ENCODE data around the gene MGAT5. TPM values are rescaled to one million over a fixed set of nuclear protein-coding genes. Genes with fewer than 3 reads are reported as not detected.

The MGAT5 gene
- total RNA-seq, 1 donor from 2014 or later: 25.8 TPM

DNA sequence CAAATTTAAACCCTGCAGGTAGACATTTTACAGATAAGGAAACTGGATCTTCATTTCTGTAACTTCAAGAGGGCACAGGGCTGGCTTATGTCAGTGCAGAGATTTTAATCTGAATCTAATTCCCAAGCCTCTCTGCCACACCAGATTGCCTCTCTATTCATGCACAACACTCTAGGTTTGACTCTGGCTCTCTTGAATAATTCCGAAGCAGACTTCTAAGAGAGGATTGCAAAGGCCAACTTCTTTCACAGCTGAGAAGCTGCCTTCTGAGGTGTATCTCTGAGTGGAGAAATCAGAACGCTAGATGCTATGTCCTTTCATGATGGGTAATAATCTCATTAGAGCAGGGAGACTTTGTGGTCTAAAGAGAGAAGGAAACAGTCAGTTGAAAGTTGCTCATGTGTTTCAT is 20.1 kb upstream of the MGAT5 start:
- H3K27ac Mint-ChIP-seq: peak overlapping the region; percentile 64
- no peak for DNase-seq (ENCODE audit: low spot score)
- H3K27me3 Mint-ChIP-seq (ENCODE audit: insufficient read depth): peaks cover 2% of the 10 kb centered on the region
- H3K36me3 Mint-ChIP-seq (ENCODE audit: low read depth): peaks cover 11% of the 10 kb centered on the region
- intact Hi-C loops (cut with micrococcal nuclease): loop anchor here (1.0 to 2.0 kb wide), 9 partner anchors 12 to 450 kb away; no protein-coding TSS in a partner anchor
- peaks cover 70% of the 10 kb centered on the region for H3K4me1 Mint-ChIP-seq (ENCODE audit: low read depth)
- peak overlapping the region; percentile 53 for H3K4me3 Mint-ChIP-seq
- H3K9me3 Mint-ChIP-seq: peaks cover 10% of the 10 kb centered on the region

DNA sequence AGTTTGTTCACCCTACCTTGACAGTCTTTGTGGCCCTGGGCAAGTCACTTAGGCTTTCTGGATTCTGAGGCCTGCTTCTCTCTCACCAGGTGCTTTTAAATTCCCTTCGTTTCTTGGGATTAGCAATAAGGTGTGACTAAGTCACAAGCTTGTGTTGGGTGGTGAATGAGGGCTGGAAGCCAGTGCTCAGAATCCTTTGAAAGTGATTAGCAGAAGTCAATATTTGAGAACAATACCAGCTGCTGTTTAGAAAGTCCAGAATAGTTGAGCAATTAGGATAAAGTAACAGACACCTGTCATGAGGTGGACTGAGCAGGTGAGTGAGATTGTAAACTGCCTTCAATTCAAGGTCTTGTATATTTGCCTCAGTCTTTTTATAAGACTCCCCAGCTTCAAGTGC is 19.3 kb upstream of the MGAT5 start:
- intact Hi-C loops (cut with micrococcal nuclease): no loop called here
- no peak for DNase-seq (ENCODE audit: low spot score)
- Mint-ChIP-seq H3K27me3 (ENCODE audit: insufficient read depth) (peaks cover 2% of the 10 kb centered on the region), H3K27ac (no peak overlapping the region), H3K4me3 (no peak overlapping the region), H3K9me3 (peaks cover 4% of the 10 kb centered on the region), H3K4me1 (ENCODE audit: low read depth) (peaks cover 72% of the 10 kb centered on the region), H3K36me3 (ENCODE audit: low read depth) (peaks cover 7% of the 10 kb centered on the region)

DNA sequence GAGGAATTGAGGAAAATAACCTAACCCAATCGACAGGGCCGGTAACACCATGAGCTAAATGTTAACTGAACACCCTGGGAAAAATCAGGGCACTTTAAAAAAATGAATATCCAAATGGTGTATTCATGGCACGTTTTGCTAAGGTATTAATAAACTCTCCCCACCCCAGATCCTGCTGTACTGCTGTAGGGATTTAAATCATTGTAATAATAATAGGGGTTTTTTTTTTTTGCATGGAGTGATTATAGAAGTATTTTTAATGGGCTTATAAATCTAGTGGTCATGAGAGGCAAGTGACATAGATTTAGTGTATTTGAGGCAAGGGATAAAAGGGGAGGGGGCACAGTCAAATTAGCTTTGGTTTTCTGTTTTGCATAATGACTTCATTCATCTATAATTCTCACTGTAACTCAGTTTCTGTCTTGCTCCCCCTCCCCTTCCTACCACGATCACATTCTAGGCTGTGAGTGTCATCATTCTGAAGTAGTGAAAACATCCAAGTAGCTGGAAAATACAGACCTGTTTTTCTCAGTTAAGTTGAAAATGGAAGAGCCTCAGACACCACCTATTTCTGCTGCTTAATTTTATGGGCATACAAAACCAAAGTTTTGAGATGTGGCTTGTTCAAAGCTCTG is 18.2 kb upstream of the MGAT5 start:
- Mint-ChIP-seq H3K4me3 (no peak overlapping the region), H3K36me3 (ENCODE audit: low read depth) (peaks cover 4% of the 10 kb centered on the region), H3K9me3 (no peaks in the 10 kb centered on the region), H3K4me1 (ENCODE audit: low read depth) (peaks cover 68% of the 10 kb centered on the region), H3K27ac (no peak overlapping the region), H3K27me3 (ENCODE audit: insufficient read depth) (peaks cover 2% of the 10 kb centered on the region)
- DNase-seq (ENCODE audit: low spot score): no peak
- intact Hi-C loops (cut with micrococcal nuclease): no loop called here

DNA sequence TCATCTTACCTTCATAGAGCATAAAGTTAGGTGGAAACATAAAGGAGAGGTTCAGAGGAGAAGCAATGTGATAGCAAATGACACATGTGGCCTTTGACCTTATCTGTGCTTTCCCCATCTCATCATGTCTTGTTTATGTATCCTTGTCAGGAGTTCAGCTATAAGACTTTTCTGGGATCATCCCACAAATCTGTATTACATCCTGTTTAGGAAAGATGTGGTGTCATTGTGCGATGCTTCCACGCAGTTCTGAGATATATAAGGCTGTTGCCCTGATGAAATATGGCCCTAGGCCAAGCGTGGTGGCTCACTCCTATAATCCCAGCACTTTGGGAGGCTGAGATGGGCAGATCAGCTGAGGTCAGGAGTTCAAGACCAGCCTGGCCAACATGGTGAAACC is 15.5 kb upstream of the MGAT5 start:
- H3K27me3 Mint-ChIP-seq (ENCODE audit: insufficient read depth): peaks cover 7% of the 10 kb centered on the region
- no peak overlapping the region for H3K4me3 Mint-ChIP-seq
- no peak for DNase-seq (ENCODE audit: low spot score)
- intact Hi-C loops (cut with micrococcal nuclease): no loop called here
- H3K36me3 Mint-ChIP-seq (ENCODE audit: low read depth): no peaks in the 10 kb centered on the region
- no peak overlapping the region for H3K27ac Mint-ChIP-seq
- H3K9me3 Mint-ChIP-seq: no peaks in the 10 kb centered on the region
- peaks cover 47% of the 10 kb centered on the region for H3K4me1 Mint-ChIP-seq (ENCODE audit: low read depth)

- H3K4me1 Mint-ChIP-seq (ENCODE audit: low read depth): peaks cover 33% of the 10 kb centered on the region
- H3K27ac Mint-ChIP-seq: no peak overlapping the region
- no peak for DNase-seq (ENCODE audit: low spot score)
- intact Hi-C loops (cut with micrococcal nuclease): no loop called here
- H3K27me3 Mint-ChIP-seq (ENCODE audit: insufficient read depth): peaks cover 9% of the 10 kb centered on the region
- H3K9me3 Mint-ChIP-seq: no peaks in the 10 kb centered on the region
- H3K4me3 Mint-ChIP-seq: no peak overlapping the region
- no peaks in the 10 kb centered on the region for H3K36me3 Mint-ChIP-seq (ENCODE audit: low read depth)
Measured at GRCh38 chr2:134240061-134240460, 13.8 kb upstream of the MGAT5 start.

DNA sequence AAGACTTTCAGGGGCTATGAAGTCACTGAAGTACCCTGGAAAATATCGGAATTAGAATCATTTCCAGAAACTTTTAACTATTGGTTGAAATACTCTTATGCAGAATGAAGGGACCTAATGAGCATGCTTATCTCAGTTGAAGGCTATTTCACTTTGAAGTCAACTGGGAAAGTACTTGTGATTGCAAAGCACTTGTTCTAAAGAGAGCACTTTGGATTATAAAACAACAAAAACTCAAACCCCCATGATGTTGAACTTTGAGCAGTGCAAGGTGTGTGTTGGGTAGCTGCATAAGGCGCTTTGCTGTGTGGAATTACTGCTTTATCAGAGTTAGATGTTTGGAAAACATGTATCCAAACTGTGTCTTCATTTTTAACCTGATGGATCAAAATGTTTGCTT is 12.0 kb upstream of the MGAT5 start:
- Mint-ChIP-seq H3K36me3 (ENCODE audit: low read depth) (no peaks in the 10 kb centered on the region), H3K27me3 (ENCODE audit: insufficient read depth) (peaks cover 7% of the 10 kb centered on the region), H3K4me1 (ENCODE audit: low read depth) (peaks cover 31% of the 10 kb centered on the region), H3K9me3 (no peaks in the 10 kb centered on the region), H3K4me3 (no peak overlapping the region), H3K27ac (no peak overlapping the region)
- no peak for DNase-seq (ENCODE audit: low spot score)
- intact Hi-C loops (cut with micrococcal nuclease): no loop called here

DNA sequence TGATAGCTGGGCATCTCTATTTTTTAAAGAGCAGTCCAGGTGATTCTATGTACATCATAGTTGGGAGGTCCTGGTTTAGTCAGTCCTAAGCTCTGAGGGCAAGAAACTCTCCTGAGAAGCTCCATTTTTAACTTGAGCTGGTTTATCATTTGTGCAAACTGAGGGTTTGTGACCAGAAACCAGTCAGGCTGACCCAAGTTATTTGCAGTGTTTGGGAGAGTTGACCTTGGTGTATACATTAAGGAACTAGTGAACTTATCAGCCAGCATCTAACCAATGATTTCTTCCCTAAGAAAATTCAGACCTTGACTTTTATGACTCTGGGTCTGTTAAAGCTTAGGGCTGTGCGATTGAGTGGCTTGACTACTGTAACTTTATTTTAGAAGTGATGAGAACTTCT is 10.6 kb upstream of the MGAT5 start:
- intact Hi-C loops (cut with micrococcal nuclease): no loop called here
- Mint-ChIP-seq H3K4me1 (ENCODE audit: low read depth) (peaks cover 40% of the 10 kb centered on the region), H3K4me3 (no peak overlapping the region), H3K27ac (no peak overlapping the region), H3K27me3 (ENCODE audit: insufficient read depth) (peaks cover 9% of the 10 kb centered on the region), H3K9me3 (no peaks in the 10 kb centered on the region), H3K36me3 (ENCODE audit: low read depth) (no peaks in the 10 kb centered on the region)
- no peak for DNase-seq (ENCODE audit: low spot score)

DNA sequence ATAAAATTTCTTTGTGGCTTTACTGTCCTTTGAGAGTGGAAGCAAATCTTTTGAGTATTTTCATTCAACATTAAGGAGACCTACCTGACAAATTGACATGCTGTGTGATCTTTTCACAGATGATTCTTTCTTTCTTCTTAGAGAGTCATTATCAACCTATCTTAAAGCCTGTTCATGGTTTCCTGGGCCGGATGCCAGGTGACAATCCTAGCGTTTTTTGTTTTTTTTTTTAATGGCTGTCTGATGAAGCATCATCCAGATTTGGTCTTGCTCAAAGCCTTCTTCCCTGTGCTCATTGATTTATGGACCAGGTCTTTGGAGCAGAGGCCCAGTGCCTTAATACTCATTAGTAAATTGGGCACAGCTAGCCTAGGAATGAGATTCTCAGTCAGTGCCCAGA is 9.8 kb upstream of the MGAT5 start:
- intact Hi-C loops (cut with micrococcal nuclease): no loop called here
- H3K27me3 Mint-ChIP-seq (ENCODE audit: insufficient read depth): peaks cover 10% of the 10 kb centered on the region
- no peak for DNase-seq (ENCODE audit: low spot score)
- no peak overlapping the region for H3K27ac Mint-ChIP-seq
- peaks cover 42% of the 10 kb centered on the region for H3K4me1 Mint-ChIP-seq (ENCODE audit: low read depth)
- H3K36me3 Mint-ChIP-seq (ENCODE audit: low read depth): no peaks in the 10 kb centered on the region
- no peaks in the 10 kb centered on the region for H3K9me3 Mint-ChIP-seq
- H3K4me3 Mint-ChIP-seq: no peak overlapping the region

DNA sequence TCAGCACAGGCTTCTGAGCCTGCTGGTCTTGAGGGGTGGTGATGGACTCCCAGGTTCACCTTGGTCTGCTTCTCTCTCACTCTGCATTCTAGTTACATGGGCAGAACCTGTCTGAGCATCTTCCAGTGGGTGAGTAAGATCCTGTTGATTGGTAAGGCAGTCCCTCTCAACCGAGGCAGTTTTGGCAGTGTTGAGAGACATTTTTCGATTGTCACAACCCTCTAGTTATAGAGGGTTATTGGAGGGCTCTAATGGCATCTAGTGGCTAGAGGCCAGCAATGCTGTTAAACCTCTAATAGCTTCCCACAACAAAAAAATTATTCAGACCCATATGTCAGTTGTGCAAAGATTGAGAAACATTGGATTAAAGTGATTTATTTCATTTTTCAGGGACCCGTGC is 9.3 kb upstream of the MGAT5 start:
- H3K36me3 Mint-ChIP-seq (ENCODE audit: low read depth): no peaks in the 10 kb centered on the region
- no peak overlapping the region for H3K27ac Mint-ChIP-seq
- H3K9me3 Mint-ChIP-seq: no peaks in the 10 kb centered on the region
- peaks cover 10% of the 10 kb centered on the region for H3K27me3 Mint-ChIP-seq (ENCODE audit: insufficient read depth)
- DNase-seq (ENCODE audit: low spot score): no peak
- H3K4me1 Mint-ChIP-seq (ENCODE audit: low read depth): peaks cover 44% of the 10 kb centered on the region
- intact Hi-C loops (cut with micrococcal nuclease): no loop called here
- H3K4me3 Mint-ChIP-seq: no peak overlapping the region

DNA sequence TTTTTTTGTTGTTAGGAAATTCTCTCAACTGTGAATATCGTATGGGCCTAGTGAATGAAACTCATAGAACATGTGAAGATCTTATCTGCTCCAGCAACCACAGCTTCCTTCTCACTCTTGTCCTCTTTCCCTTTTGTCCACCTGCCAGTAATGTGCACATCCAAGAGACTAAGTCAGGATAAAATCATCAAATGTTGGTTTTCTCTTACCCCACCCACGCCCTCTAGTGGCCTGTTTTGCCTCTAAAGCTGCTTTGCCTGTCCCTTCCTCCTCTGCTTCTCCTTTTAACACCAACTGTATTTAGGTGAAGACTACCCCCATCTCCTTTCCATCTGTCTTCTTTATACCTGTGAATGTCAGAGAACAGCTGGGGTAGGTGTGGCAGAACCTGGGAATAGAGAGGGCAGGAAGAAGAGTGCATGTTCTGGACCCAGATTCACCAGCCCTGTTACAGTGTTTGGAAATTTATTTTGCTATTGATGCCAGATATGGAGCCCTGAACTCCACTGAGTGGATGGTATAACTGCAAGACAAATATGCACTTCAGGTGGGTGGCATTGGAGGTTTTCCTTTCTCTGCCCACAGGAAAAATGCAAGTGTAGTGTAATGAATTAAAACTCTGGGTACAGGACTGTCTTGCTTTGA is 8.4 kb upstream of the MGAT5 start:
- Mint-ChIP-seq H3K4me3 (no peak overlapping the region), H3K27me3 (ENCODE audit: insufficient read depth) (peaks cover 12% of the 10 kb centered on the region), H3K27ac (no peak overlapping the region), H3K4me1 (ENCODE audit: low read depth) (peaks cover 51% of the 10 kb centered on the region), H3K9me3 (no peaks in the 10 kb centered on the region), H3K36me3 (ENCODE audit: low read depth) (no peaks in the 10 kb centered on the region)
- intact Hi-C loops (cut with micrococcal nuclease): loop anchor here (1.0 to 5.0 kb wide), 4 partner anchors 12 to 358 kb away; no protein-coding TSS in a partner anchor
- peak; percentile 54 for DNase-seq (ENCODE audit: low spot score)

DNA sequence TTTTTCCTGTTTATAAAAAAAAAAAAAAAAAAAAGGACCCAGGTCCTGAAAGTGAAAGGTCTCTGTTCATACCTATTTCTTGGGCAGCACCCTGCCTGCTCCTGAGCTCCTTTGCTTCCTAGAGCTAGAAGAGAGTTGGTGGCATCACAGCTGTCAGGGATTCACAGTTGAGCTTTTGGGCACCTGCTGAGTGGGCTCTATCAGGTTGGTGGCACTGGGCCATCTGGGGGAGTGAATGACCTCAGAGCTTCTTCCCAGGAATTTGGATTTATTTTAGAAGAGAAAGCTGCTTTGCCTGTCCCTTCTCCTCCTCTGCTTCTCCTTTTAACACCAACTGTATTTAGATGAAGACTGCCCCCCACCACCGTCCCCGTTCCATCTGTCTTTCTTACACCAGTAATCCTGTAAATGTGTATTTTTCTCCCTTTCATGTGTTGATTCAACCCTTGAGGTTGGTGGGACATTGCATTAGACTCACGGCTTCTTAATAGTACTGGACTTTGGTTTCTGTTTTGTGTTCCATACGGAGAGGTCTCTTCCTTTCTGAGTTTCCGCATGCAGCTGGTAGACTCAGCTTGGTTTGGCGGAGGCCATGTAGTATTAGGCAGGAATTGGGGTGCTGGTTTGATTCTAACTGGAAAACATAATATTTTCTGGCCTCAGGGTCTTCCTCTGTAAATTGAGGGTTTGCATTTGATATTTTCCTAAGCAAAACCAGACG is 7.6 kb upstream of the MGAT5 start:
- H3K4me3 Mint-ChIP-seq: peak overlapping the region; percentile 20

GRCh38 chr2:134247679-134248078 is 6.2 kb upstream of the MGAT5 start:
- no peak overlapping the region for H3K27ac Mint-ChIP-seq
- intact Hi-C loops (cut with micrococcal nuclease): loop anchor here (5.0 kb wide), 1 partner anchor 360 kb away; no protein-coding TSS in a partner anchor
- no peaks in the 10 kb centered on the region for H3K36me3 Mint-ChIP-seq (ENCODE audit: low read depth)
- no peak overlapping the region for H3K4me3 Mint-ChIP-seq
- H3K27me3 Mint-ChIP-seq (ENCODE audit: insufficient read depth): peaks cover 12% of the 10 kb centered on the region
- DNase-seq (ENCODE audit: low spot score): no peak
- H3K9me3 Mint-ChIP-seq: no peaks in the 10 kb centered on the region
- peaks cover 66% of the 10 kb centered on the region for H3K4me1 Mint-ChIP-seq (ENCODE audit: low read depth)

More for the DNA sequence above, 7.6 kb upstream of the MGAT5 start:
- Mint-ChIP-seq H3K4me1 (ENCODE audit: low read depth) (peaks cover 60% of the 10 kb centered on the region), H3K27me3 (ENCODE audit: insufficient read depth) (peaks cover 13% of the 10 kb centered on the region), H3K36me3 (ENCODE audit: low read depth) (no peaks in the 10 kb centered on the region), H3K9me3 (no peaks in the 10 kb centered on the region), H3K27ac (no peak overlapping the region)
- intact Hi-C loops (cut with micrococcal nuclease): loop anchor here (5.0 kb wide), 1 partner anchor 359 kb away; no protein-coding TSS in a partner anchor
- no peak for DNase-seq (ENCODE audit: low spot score)

DNA sequence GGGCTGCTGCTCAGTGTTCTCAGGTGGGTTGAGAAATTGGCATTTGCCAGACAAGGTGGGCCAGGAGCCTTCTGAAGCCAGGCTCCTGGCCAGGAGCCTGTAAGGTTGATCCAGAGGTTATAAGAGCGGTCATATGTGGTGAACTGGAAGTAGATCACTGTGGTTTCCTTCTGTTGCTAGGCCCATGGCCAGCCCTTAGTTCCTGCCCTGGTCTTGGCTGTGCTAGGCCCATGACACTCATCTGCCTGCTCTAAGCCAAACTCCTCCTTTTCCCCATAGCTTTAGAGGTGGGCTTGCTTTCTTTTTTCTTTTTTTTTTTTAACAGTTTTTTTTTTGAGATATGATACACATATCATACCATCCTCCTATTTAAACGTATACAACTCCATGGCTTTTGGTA is 5.0 kb upstream of the MGAT5 start:
- no peak for DNase-seq (ENCODE audit: low spot score)
- Mint-ChIP-seq H3K27ac (no peak overlapping the region), H3K27me3 (ENCODE audit: insufficient read depth) (peaks cover 13% of the 10 kb centered on the region), H3K4me3 (no peak overlapping the region), H3K4me1 (ENCODE audit: low read depth) (peaks cover 78% of the 10 kb centered on the region), H3K36me3 (ENCODE audit: low read depth) (peaks cover 3% of the 10 kb centered on the region), H3K9me3 (no peaks in the 10 kb centered on the region)
- intact Hi-C loops (cut with micrococcal nuclease): loop anchor here (1.0 to 5.0 kb wide), 3 partner anchors 31 to 362 kb away; no protein-coding TSS in a partner anchor

Measured in activated T-helper 1 cell treated with anti-CD3 and anti-CD28 coated beads, Interleukin-12 subunit alpha, Interleukin-12 subunit beta, Interleukin-2, Interleukin-4 antibody, amounts not matched to agents 30 ng/mL and 10 ng/mL and 1 ng/mL, durations not matched to agents 14 hours and 24 hours and 36 hours (primary cell).